A673 (cell line): Measurements from ENCODE around the gene UST. TPM values are rescaled to one million over a fixed set of nuclear protein-coding genes. Genes with fewer than 3 reads are reported as not detected.

Experiments used
- BruUV-seq: library from RNA; stranded (reverse); fragments of 400-500 nt; replicated peaks from 2 replicates; lab custom pipeline; 2021; lab: Mats Ljungman, UMichigan
- CTCF ChIA-PET: fragments of 300-600 bp; sonication (Branson Sonifier 250); formaldehyde crosslinking; loops from one replicate; lab custom pipeline; 2022; ENCODE audit warnings: antibody characterized with exemption; lab: Charles Lee
- POLR2A ChIA-PET: fragments of 300-600 bp; sonication (Branson Sonifier 250); formaldehyde crosslinking; loops from one replicate; lab custom pipeline; 2022; ENCODE audit warnings: antibody characterized with exemption; ENCODE audit not compliant: low non-redundant PET; lab: Charles Lee
- DNase-seq: peaks from one replicate; pipeline ENCODE4 v3.0.0-alpha.2; 2015; ENCODE audit warnings: low spot score
- H3K27ac ChIP-seq: fragments of 200-600 bp; sonication (generic); 2 replicates; pipeline ENCODE4 v1.5.1; 2016; ENCODE audit warnings: mixed run types, low read depth, mild to moderate bottlenecking, mixed read lengths, antibody characterized with exemption, low read length; ENCODE audit not compliant: poor library complexity, severe bottlenecking
- H3K27me3 ChIP-seq: fragments of 200-600 bp; sonication (generic); replicated peaks from 2 replicates; pipeline ENCODE4 v1.6.1; 2017; ENCODE audit warnings: mixed run types, low read depth, mild to moderate bottlenecking, mixed read lengths, antibody characterized with exemption, low read length; ENCODE audit not compliant: insufficient read depth, poor library complexity
- H3K36me3 ChIP-seq: fragments of 200-600 bp; sonication (generic); 2 replicates; pipeline ENCODE4 v1.6.1; 2016; ENCODE audit warnings: mixed run types, mild to moderate bottlenecking, mixed read lengths, antibody characterized with exemption, low read length; ENCODE audit not compliant: insufficient read depth, poor library complexity, severe bottlenecking
- H3K4me1 ChIP-seq: fragments of 200-600 bp; sonication (generic); 2 replicates; pipeline ENCODE4 v1.6.1; 2017; ENCODE audit warnings: mixed run types, mild to moderate bottlenecking, mixed read lengths, antibody characterized with exemption, low read length; ENCODE audit not compliant: insufficient read depth, poor library complexity, severe bottlenecking
- H3K4me3 ChIP-seq: fragments of 200-600 bp; sonication (generic); 2 replicates; pipeline ENCODE4 v1.5.1; 2016; ENCODE audit warnings: low read depth, mixed run types, mild to moderate bottlenecking, mixed read lengths, low read length; ENCODE audit not compliant: poor library complexity, severe bottlenecking
- H3K9me3 ChIP-seq: fragments of 200-600 bp; sonication (generic); 2 replicates; pipeline ENCODE4 v1.6.1; 2016; ENCODE audit warnings: mixed run types, low read depth, mild to moderate bottlenecking, mixed read lengths, antibody characterized with exemption, low read length; ENCODE audit not compliant: poor library complexity, severe bottlenecking
- CTCF ChIP-seq: fragments of 300-800, 200-600 bp; sonication (generic); conservative IDR thresholded peaks from 2 replicates; pipeline ENCODE4 v1.5.1; 2017; ENCODE audit warnings: low read depth, mild to moderate bottlenecking, antibody characterized with exemption, low read length, moderate library complexity, mixed read lengths
- EZH2 ChIP-seq: fragments of 200-600 bp; sonication (generic); IDR thresholded peaks from 2 replicates; pipeline ENCODE4 v1.6.1; 2017; ENCODE audit warnings: borderline replicate concordance, low read depth, mild to moderate bottlenecking, mixed read lengths, antibody characterized with exemption, low read length; ENCODE audit not compliant: poor library complexity, severe bottlenecking
- intact Hi-C: fragments of 100-400 bp; cut with micrococcal nuclease; formaldehyde crosslinking; loops from one replicate; pipeline ENCODE4 v1.10.0; 2022; ENCODE audit not compliant: unreplicated experiment
- total RNA-seq: library from RNA; stranded (reverse); gene quantifications from 2 replicates; pipeline ENCODE4 v1.2.3, GENCODE V29; 2021

Gene UST
- total RNA-seq, 1 experiment from 2014 or later = 1.5 TPM

- no peaks in the 10 kb centered on the region for H3K9me3 ChIP-seq
- H3K36me3 ChIP-seq = no peaks in the 10 kb centered on the region
- TF ChIP-seq EZH2 = no peak
- TF ChIP-seq CTCF = no peak
- DNase-seq = no peak
- CTCF ChIA-PET = no interaction called here
- POLR2A ChIA-PET = no interaction called here
- intact Hi-C loops = no loop called here
- BruUV-seq = no TSS peak
- no peaks in the 10 kb centered on the region for H3K27me3 ChIP-seq
- no peak overlapping the region for H3K4me3 ChIP-seq
- no peaks in the 10 kb centered on the region for H3K4me1 ChIP-seq
- no peak overlapping the region for H3K27ac ChIP-seq
Measured at GRCh38 chr6:148791372-148791771, 44.5 kb downstream of the UST start.

DNA sequence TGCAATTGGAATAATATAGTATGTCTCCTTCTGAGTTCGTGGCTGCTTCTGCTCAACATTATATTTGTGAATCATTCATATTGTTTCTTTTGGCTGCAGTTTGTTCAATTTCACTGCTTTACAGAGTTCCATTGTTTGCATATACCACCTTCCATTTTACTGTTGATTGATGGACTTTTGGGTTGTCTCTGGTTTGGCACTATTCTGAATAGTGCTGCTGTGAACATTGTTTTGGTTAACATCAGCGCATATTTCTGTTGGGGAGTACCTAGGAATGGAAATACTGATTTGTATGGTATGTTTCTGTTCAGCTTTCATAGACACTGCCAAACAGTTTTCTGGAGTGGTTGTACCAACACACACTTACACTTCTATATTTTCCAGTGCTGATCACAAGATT lies 46.9 kb downstream of the UST start:
- intact Hi-C loops = no loop called here
- TF ChIP-seq CTCF (no peak), EZH2 (no peak)
- no TSS peak for BruUV-seq
- Histone ChIP-seq H3K27me3 (no peaks in the 10 kb centered on the region), H3K36me3 (no peaks in the 10 kb centered on the region), H3K9me3 (no peaks in the 10 kb centered on the region), H3K27ac (no peak overlapping the region), H3K4me1 (no peaks in the 10 kb centered on the region), H3K4me3 (no peak overlapping the region)
- ChIA-PET POLR2A (no interaction called here), CTCF (no interaction called here)
- DNase-seq = no peak

DNA sequence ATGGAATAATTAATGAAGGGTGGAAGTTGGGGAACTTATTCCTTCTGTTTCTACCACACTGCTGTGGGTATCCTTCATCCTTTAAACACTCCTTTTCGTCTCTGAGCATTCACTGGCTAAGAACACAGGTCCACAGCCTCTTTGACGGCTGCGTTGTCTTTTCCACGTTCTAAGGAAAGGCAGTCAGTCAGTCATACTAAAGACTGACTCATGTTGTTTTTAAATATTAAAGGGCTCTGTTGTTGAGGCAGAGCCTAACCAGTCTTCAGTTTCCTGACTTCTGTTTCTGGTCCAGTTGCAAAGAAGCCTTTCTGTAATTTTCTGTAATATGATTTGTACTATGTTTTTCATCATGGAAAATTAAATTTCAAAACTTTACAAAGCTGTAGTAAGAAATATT lies 48.0 kb downstream of the UST start:
- H3K27me3 ChIP-seq = no peaks in the 10 kb centered on the region
- H3K36me3 ChIP-seq = no peaks in the 10 kb centered on the region
- intact Hi-C loops = no loop called here
- TF ChIP-seq CTCF (no peak), EZH2 (no peak)
- H3K27ac ChIP-seq = no peak overlapping the region
- POLR2A ChIA-PET = no interaction called here
- H3K4me1 ChIP-seq = no peaks in the 10 kb centered on the region
- no TSS peak for BruUV-seq
- DNase-seq = no peak
- H3K9me3 ChIP-seq = no peaks in the 10 kb centered on the region
- no peak overlapping the region for H3K4me3 ChIP-seq
- CTCF ChIA-PET = no interaction called here
